ENCODE measurements around the gene GALR3.
"Not testable (repeated sequence)": the region's sequence is repeated elsewhere in the genome, so short reads cannot be mapped to it uniquely, and the experiment has no call there.

The GALR3 gene, protein sequence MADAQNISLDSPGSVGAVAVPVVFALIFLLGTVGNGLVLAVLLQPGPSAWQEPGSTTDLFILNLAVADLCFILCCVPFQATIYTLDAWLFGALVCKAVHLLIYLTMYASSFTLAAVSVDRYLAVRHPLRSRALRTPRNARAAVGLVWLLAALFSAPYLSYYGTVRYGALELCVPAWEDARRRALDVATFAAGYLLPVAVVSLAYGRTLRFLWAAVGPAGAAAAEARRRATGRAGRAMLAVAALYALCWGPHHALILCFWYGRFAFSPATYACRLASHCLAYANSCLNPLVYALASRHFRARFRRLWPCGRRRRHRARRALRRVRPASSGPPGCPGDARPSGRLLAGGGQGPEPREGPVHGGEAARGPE

DNA sequence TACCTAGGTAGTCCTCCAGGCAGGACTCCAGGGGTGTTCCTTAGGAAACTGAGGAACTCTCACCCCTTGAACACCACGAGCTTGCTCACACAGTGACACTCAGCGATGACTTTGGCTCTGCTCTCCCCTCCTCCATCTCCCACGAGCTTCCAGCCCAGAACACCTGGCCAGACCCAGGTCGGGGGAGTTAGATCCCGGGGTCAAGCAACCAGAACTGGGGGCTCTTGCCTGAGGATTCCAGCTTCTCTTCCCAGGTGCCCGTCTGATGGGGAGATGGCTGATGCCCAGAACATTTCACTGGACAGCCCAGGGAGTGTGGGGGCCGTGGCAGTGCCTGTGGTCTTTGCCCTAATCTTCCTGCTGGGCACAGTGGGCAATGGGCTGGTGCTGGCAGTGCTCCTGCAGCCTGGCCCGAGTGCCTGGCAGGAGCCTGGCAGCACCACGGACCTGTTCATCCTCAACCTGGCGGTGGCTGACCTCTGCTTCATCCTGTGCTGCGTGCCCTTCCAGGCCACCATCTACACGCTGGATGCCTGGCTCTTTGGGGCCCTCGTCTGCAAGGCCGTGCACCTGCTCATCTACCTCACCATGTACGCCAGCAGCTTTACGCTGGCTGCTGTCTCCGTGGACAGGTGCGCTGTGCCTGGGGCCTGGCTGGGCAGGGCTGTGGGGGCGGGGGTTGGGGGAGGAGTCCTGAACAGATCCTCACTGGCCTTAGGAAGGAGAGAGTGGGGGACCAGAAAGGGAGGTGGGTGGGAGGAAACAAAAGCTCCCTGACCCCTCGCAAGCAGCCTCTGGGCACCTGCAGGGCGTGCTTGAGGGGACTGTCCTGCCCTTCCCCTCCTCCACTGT, at the start of gene GALR3:
Gene GALR3 (plus strand): TSS at position 249 of the 852 bp plus-strand sequence. CDS start 25 bp downstream, at position 274.
- no peak for DNase-seq

DNA sequence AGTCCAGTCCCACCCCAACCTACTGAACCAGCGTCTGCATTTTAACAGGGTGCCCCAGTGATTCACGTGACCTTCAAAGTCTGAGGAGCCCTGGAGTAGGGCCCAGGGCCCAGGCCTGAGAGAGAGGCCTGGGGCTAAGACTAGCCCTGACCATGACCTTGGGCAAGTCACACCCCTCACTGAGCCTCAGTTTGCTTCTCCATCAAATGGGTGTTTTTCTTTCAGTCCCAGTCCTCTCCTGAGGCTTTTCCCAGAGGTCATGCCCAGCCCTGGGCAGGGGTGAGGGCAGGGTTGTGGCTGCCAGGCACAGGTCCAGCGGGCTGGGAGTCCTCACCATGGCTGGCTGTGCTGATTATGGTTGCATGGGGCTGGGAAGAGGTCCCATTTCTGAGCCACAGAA, 48.5 kb upstream of the GALR3 start:
- DNase-seq: no peak

DNA sequence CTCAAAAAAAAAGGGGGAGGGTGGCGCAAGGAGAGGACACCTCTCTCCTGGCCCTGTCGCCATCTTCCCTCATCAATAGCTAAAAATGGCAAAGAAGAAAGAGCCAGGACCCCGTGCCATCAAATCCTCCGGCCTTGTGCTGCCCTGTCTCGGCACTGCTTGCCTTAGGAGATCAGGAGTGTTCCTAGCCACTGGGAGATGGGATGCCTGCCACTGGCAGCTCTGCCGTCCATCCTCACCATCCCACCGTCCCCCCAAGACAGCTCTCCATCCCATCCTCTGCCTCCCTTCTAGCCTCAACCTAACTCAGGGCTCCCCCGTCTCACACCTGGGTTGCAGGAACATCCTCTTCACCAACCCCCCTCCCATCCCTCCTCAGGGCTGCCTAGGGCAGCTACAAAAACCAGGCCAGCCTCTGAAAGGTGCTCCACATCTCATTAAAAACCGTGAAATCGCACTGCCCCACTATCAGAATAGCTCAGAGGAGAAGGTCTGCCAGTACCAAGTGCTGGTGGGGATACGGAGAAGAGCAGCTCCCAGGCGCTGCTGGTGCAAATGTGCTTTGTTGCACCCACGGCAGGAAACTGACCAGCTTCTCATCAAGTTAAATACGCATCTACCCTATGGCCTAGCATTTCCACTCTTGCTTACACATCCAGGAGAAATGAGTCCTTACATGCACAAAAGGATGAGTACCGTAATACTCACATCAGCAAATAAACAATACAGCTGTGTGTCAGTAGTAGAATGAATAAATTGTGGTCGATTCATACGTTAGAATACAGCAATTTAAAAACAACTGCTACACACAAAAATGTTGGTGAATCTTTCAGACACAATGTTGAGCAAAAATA, 47.2 kb upstream of the GALR3 start:
- DNase-seq: no peak

DNA sequence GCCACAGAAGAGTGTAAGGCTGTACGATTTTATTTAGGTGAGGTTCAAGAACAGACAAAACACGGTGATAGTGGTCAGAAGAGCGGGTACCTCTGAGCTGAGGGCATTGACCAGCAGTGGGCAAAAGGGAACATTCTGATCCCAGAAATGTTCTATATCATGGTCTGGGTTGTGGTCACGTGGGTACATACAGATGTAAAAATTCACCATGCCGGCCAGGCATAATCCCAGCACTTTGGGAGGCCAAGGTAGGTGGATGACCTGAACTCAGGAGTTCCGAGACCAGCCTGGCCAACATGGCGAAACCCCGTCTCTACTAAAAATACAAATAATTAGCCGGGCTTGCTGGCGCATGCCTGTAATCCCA, 46.6 kb upstream of the GALR3 start:
- DNase-seq: no peak

DNA sequence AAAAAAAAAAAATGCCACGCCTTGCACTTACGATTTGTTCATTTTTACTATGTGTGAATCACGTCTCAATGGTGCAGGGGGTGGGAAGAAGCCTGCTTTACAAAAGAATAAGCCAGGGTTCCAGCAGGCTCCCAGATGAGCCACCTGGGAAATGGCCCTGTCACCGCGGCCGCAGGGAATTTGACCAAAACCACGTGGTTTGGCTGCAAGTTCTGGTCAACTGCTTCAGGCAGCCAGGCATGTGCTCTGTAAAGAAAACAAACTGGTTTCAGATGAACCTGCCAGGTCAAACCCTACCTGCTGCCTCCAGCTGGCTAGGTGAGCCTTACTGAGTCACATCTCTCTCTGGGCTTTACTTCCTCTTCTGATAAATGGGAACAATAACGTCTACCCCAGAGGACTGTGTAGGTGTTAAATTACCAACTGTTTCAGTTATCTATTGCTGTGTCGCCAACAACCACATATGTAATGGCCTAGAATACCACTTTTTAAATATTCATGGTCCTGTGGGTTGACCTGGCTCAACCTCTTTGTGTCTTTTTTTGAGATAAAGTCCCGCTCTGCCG, 46.0 kb upstream of the GALR3 start:
- no peak for DNase-seq

DNA sequence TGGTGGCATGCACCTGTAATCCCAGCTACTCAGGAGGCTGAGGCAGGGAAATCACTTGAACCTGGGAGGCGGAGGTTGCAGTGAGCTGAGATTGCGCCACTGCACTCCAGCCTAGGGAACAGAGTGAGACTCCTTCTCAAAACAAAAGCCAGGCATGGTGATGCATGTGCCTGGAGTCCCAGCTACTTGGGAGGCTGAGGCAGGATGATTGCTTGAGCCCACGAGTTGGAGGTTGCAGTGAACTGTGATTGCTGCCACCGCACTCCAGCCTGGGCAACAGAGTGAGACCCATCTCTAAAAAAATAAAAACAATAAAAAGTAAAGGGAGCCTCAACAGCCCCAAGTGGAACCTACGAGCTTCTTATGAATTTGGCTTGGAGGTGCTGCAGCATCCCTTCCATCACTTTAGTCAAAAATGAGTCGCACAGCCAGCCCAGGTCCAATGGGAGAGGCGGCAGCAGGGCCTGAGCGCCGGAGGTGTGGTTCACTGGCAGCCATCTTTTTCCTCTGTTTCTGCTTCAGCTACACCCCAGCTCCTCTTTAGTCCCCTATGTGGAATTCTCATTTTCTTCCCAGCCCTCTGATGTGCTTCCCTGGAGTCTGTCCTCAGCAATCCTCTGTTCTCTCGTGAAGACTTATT, 44.7 kb upstream of the GALR3 start:
- DNase-seq: no peak

DNA sequence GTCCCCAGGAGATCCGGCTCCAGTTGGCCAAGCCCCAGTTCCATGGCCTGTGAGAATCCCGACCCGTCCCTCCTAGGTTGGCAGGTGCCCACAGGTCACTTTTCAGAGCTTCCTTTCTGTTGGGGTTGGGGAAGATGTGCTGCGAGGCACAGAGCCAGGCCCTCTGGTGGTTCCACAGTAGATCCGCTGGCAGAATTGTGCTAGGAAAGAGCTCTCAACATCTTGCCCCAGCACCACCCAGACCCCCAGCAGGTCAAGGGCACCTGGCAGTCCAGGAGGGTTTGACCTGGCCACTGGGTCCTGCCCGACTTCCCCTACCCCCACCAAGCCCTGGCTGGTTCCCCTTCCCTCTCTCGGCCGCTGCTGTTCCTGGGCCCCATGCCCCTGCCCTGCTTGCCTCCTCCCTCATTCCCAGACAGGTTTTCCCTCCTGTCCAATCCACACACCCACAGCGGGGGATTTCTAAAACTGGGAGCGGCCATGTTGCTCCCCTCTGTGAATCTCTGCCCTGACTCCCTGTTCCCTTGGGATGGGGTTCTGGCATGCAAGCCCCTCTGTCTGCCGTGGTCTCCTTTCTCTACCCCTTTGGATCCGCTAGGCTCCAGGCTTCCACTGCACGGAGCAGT, 41.6 kb upstream of the GALR3 start:
- no peak for DNase-seq

DNA sequence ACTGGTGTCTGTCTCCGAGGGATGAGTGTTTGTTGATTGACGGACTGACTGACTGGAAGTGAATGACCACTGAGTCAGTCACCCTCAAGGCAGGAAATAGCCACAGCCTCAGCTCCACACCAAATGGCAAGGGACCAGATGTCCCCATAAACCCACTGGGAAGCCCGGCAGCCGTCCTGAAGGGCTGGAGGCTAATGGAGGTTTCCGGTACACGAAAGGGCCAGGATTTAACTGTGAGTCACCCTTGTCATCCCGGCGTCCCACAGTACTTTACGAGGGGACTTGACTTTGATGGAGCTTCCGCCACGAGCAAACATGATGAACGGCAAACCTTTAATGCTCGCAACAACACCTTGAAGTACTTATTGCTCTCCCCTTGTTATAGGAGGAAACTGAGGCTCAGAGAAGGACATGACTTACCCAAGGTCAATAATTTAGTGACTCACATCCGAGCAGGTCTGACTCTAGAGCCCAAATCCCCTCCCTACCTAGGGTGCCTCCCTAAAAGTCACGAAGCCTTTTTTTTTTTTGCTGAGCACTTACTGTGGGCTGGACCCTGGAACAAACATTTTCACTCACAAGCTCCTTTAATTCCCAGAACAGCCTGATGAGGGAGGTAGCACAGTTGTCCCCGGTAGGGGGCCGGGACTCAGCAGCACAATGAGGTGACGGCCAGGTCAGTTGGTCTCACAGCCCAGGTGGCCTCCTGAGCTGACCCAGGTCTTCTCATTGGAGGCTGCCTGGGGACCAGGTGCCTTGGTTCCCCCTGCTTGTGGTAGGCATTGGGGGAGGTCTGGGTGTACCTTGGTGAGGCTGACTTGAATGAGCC, 40.6 kb upstream of the GALR3 start:
- no peak for DNase-seq

DNA sequence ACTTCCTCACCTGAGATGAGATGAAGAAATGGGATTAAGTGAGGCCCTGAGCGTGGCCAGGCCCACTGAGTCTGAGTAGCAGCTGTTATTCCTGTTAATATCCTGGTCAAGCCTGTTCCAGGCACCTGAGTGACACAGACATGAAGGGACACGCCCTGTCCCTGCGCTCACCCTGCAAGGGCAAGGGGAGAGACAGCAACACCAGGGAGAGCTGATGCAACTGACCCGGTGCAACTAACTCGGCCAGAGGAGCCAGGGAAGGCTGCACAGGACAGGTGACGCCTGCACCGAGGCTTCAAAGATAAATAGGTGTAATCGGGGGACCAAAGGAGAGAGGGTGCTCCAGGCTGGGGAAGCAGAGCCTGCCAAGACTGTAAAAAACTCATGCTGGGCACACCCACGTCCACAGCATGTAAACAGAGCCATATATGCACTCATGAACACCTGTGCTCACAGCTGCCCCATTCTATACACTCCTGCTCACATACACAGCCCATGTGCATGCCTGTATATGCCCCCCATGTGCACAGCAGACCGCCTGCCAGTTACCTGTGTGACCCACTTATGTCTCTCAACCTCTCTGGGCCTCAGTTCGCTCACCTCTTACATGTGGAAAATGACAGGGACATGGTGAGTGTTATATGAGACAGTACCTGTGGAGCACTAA, 38.2 kb upstream of the GALR3 start:
- no peak for DNase-seq

DNA sequence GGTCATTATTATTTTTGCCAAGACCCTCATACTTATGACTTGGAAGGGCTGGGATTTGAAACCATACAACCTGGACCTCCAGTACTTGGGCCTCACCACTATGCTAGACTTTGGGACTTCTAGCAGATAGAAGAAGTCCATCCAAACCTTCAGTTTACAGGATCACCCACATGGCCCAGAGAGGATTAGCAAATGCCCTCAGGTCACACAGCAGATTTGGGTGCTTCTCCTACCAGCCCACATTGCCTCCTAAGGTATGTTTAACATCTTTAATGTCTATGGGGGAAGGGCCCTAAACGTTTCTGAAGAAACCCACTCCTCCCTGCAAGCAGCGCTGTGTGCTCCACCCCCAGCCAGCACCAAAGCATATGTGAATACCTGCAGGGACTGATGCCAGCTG, 32.9 kb upstream of the GALR3 start:
- DNase-seq: no peak

DNA sequence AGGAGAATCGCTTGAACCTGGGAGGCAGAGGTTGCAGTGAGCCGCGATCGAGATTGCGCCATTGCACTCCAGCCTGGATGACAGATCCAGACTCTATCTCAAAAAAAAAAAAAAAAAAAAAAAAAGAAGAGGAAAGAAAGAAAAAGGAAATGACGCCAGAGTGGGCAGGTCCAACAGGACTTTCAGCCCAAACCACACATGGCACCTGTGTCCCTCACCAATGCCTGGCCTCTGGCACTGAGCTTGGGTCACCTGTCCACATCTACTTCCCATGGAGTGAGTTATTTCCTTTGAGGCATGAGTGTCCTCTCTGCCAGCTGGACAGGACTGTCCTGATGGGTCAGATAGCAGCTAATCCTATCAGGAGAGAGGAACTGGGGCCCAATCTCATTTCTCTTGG, 30.7 kb upstream of the GALR3 start:
- no peak for DNase-seq

DNA sequence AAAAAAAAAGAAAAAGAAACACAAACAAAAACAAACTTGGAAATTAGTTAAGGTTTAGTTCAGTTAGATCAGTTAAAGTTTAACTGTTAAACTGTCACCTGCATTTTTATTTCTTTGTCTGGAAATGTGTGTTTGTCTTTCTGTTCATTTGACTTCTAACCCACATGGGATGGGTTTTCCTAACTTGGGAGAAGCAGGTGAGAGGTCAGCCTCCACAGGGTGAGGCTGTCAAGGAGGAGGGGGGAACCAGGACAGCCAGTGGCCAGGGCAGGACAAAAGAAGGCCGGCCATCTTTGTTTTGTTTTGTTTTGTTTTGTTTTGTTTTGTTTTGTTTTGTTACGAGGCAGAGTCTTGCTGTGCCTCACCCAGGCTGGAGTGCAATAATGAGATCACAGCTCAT, 28.8 kb upstream of the GALR3 start:
- no peak for DNase-seq

DNA sequence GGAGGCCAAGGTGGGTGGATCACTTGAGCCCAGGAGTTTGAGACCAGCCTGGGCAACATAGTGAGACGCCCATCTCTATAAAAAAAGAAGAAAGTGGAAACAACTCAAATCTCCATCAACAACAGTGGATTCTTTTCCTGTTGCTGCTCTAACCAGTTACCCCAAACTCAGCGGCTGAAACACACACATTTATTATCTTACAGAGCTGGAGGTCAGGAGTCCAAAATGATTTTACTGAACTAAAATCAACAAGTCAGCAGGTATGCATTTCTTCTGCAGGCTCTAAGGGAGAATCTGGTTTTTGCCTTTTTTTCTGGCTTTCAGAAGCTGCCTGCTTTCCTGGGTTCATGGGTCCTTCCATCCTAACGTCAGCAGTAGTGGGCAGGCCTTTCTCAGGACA, 27.1 kb upstream of the GALR3 start:
- no peak for DNase-seq

DNA sequence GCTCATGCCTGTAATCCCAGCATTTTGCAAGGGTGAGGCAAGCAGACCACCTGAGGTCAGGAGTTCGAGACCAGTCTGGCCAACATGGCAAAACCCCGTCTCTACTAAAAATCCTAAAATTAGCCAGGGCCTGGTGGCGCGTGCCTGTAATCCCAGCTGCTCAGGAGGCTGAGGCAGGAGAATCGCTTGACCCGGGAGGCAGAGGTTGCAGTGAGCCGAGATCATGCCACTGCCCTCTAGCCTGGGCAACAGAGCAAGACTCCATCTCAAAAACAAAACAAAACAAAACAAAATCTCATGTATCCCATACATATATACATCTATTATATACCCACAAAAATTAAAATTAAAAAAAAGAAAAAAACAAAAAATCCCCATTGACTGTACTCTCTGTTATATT, 25.9 kb upstream of the GALR3 start:
- not testable (repeated sequence) for DNase-seq

DNA sequence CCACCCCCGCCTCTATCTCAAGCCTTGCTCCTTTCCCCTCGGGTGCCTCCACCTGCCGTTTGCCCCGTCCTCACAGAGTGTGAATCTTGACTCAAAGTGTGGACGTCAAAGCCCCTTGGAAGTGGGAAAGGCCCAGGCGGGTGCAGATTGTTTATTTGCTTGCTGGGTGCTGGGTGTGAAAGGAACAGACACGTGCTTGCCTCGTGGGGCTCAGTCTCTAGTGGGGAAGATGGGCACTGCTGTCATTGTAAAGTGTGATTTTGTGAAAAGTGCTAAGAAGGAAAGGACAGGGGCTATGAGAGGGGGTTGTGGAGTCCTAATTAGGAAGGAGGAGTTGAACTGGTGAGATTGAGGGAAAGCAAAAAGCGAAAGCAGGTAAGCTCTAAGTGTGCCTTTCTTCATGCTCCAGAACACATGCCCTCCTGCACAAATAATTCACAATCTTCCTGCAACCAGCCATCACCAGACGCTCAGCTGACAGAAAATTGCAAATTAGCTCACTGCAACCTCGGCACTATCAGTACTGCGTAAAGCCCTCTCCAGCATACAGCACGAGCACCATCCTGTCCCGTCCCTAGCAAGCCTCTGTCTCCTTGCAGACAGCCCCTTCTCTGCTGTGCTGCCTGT, 25.2 kb upstream of the GALR3 start:
- no peak for DNase-seq

DNA sequence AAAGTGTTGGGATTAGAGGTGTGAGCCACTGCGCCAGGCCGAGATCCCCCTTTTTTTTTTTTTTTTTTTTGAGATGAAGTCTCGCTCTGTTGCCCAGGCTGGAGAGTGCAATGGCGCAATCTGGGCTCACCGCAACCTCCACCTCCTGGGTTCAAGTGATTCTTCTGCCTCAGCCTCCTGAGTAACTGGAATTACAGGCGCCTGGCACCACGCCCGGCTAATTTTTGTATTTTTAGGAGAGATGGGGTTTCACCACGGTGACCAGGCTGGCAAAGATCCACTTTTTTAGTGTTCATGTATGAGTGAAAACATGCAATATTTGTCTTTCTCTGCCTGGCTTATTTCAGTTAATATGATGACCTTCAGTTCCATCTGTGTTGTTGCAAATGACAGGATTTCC, 23.2 kb upstream of the GALR3 start:
- not testable (repeated sequence) for DNase-seq

DNA sequence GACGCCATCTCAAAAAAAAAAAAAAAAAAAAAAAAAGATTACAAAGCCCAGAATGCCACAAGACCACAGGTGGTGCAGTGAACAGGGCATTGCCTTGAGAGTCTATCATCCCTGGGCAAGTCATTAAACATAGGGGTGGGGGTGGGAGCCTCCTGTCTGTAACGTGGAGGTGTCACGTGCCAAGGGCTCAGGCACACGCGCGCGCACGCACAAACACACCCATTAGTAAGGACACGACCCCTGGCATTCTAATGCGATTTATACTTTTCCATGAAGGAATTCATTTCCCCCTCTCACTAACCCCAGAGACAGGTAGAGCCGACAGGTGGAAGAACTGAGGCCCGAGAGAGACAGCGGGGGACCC, 21.3 kb upstream of the GALR3 start:
- DNase-seq: no peak

DNA sequence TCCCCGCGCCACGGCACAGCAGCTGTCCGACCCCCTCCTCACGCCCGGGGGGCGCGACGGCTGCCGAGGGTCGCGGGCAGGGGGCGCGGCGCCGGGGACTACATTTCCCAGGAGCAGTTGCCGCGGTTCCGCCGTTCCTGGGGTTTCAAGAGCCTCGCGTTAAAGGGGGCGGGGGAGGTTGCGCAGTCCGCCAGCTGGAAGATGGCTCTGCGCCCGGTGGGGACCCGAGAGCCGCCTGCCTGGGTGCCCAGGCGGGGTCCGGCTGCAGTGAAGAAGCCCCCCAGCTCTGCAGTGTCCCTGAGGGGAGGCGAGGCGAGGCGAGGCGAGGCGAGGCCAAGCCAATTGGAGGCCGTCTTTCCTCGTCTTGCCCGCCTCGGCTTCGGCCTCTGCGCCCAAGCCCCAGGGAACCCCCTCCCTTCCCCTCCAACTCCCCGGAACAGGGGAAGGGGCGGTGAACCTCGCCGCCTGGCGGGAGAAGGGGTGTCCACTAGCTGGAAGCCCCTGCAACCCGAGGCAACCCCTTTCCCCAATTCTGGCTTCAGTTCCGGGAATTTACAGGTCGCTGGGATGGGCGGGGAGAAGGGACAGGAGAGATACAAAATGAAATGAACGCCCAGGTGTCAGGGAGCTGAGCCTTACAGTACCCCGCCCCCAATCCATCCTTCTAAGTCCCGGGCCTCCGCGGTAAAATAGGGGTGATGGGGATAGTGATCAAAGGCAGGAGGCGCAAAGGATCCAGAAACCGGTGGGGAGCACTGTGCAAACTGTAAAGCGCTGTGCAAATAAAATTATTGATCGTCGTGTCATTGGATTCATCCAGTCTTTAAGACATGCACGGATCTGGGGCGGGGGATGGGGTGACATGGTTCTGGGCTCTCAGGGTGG, 20.6 kb upstream of the GALR3 start:
- DNase-seq: no peak

DNA sequence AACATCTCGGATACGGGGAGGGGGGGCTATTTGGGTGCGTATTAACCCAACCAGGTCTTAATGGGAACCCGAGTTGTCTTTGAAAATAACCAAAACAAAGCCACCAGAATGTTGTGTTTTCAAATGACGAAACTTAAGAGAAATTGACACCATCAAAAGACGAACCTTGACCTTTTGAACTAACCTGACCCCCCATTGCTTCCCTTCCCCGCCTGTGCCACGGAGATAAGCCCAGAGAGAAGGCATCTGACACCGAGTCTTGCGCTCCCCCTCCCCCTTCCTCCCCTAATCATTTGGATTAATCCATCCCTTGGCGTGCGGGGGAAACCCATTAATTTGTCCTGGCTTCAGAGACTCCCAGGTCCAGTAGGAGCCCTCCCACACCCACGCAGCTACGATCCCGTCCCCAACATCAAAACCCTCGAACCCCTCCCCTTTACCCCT, 20.0 kb upstream of the GALR3 start:
- DNase-seq: no peak

Data from activated naive CD4-positive, alpha-beta T cell (primary cell).